ENCODE data around the gene BEST1.
A peak's percentile ranks its signal among the peaks of the same experiment; 100 is the strongest.

Gene BEST1

GRCh38 chr11:61962213-61963015 lies 12.3 kb downstream of the BEST1 start:
- peaks cover 7% of the 10 kb centered on the region for H3K79me1 ChIP-seq (ENCODE audit: low read length)
- no peak overlapping the region for H3K4me3 ChIP-seq (ENCODE audit: low read depth, low read length)
- H3K23ac ChIP-seq (ENCODE audit: low read length) = no peak overlapping the region
- no peak overlapping the region for H2AFZ ChIP-seq (ENCODE audit: insufficient read depth, low read length, poor library complexity)
- H3K14ac ChIP-seq (ENCODE audit: low read length) = no peak overlapping the region
- no CpG with 5 or more reads among the region's 12 CpGs for WGBS (ENCODE audit: extremely low coverage, insufficient coverage, insufficient read length)
- H3K4me1 ChIP-seq (ENCODE audit: control insufficient read depth in 1 of 2, insufficient read depth in 2 of 2, low read length in 2 of 2) = no peaks in the 10 kb centered on the region
- H4K8ac ChIP-seq (ENCODE audit: low read depth, low read length) = no peak overlapping the region
- H2BK120ac ChIP-seq (ENCODE audit: insufficient read depth, low read length, poor library complexity) = no peak overlapping the region
- H2BK12ac ChIP-seq (ENCODE audit: low read length) = no peak overlapping the region
- H4K91ac ChIP-seq (ENCODE audit: low read depth, low read length) = no peak overlapping the region
- H2AK5ac ChIP-seq (ENCODE audit: low read length) = no peak overlapping the region
- DNase-seq = peak; percentile 33 to 47
- H3K18ac ChIP-seq (ENCODE audit: low read length) = no peak overlapping the region
- no peak overlapping the region for H2BK5ac ChIP-seq (ENCODE audit: low read depth, low read length, poor library complexity)
- H4K12ac ChIP-seq (ENCODE audit: low read depth, low read length) = no peak overlapping the region
- H3K4ac ChIP-seq (ENCODE audit: low read depth, low read length) = no peak overlapping the region
- peaks cover 16 to 24% of the 10 kb centered on the region in 2 experiments for H3K36me3 ChIP-seq (ENCODE audit: control insufficient read depth in 1 of 2, insufficient read depth in 2 of 2, low read length in 2 of 2)
- H3K27me3 ChIP-seq (ENCODE audit: insufficient read depth, low read length) = no peaks in the 10 kb centered on the region
- peaks cover 8% of the 10 kb centered on the region for H3K79me2 ChIP-seq (ENCODE audit: control insufficient read depth, insufficient read depth, low read length, poor library complexity)
- no peak overlapping the region for H3K9ac ChIP-seq (ENCODE audit: low read length)
- H3K4me2 ChIP-seq (ENCODE audit: low read length) = no peak overlapping the region
- H3K27ac ChIP-seq (ENCODE audit: low read depth, low read length) = no peak overlapping the region
- peaks cover 5% of the 10 kb centered on the region for H3K9me3 ChIP-seq (ENCODE audit: insufficient read depth, low read depth, low read length)

GRCh38 chr11:61963016-61963281 lies 12.8 kb downstream of the BEST1 start:
- Histone ChIP-seq H3K79me2 (ENCODE audit: control insufficient read depth, insufficient read depth, low read length, poor library complexity) (peaks cover 12% of the 10 kb centered on the region), H3K23ac (ENCODE audit: low read length) (no peak overlapping the region), H2AK5ac (ENCODE audit: low read length) (no peak overlapping the region), H4K12ac (ENCODE audit: low read depth, low read length) (no peak overlapping the region), H3K14ac (ENCODE audit: low read length) (no peak overlapping the region), H3K79me1 (ENCODE audit: low read length) (peaks cover 11% of the 10 kb centered on the region), H3K18ac (ENCODE audit: low read length) (no peak overlapping the region), H2BK5ac (ENCODE audit: low read depth, low read length, poor library complexity) (no peak overlapping the region), H3K27ac (ENCODE audit: low read depth, low read length) (no peak overlapping the region), H3K4me3 (ENCODE audit: low read depth, low read length) (no peak overlapping the region), H4K8ac (ENCODE audit: low read depth, low read length) (no peak overlapping the region), H2AFZ (ENCODE audit: insufficient read depth, low read length, poor library complexity) (no peak overlapping the region), H3K4me1 (ENCODE audit: control insufficient read depth in 1 of 2, insufficient read depth in 2 of 2, low read length in 2 of 2) (peaks cover 1% of the 10 kb centered on the region in 2 experiments), H4K91ac (ENCODE audit: low read depth, low read length) (no peak overlapping the region), H3K9ac (ENCODE audit: low read length) (no peak overlapping the region), H3K36me3 (ENCODE audit: control insufficient read depth in 1 of 2, insufficient read depth in 2 of 2, low read length in 2 of 2) (peaks cover 16 to 24% of the 10 kb centered on the region in 2 experiments), H2BK12ac (ENCODE audit: low read length) (no peak overlapping the region), H3K9me3 (ENCODE audit: insufficient read depth, low read depth, low read length) (peaks cover 5% of the 10 kb centered on the region), H3K27me3 (ENCODE audit: insufficient read depth, low read length) (no peaks in the 10 kb centered on the region), H3K4me2 (ENCODE audit: low read length) (no peak overlapping the region), H3K4ac (ENCODE audit: low read depth, low read length) (no peak overlapping the region), H2BK120ac (ENCODE audit: insufficient read depth, low read length, poor library complexity) (no peak overlapping the region)
- peak; percentile 82 to 86 for DNase-seq
- WGBS (ENCODE audit: extremely low coverage, insufficient coverage, insufficient read length) = no CpG with 5 or more reads among the region's 3 CpGs

- Histone ChIP-seq H3K79me1 (ENCODE audit: low read length) (peaks cover 16% of the 10 kb centered on the region), H2AFZ (ENCODE audit: insufficient read depth, low read length, poor library complexity) (no peak overlapping the region), H3K4me2 (ENCODE audit: low read length) (no peak overlapping the region), H3K4me1 (ENCODE audit: control insufficient read depth in 1 of 2, insufficient read depth in 2 of 2, low read length in 2 of 2) (peaks cover 7% of the 10 kb centered on the region in 2 experiments), H3K4me3 (ENCODE audit: low read depth, low read length) (no peak overlapping the region), H3K9ac (ENCODE audit: low read length) (no peak overlapping the region), H4K91ac (ENCODE audit: low read depth, low read length) (no peak overlapping the region), H2BK5ac (ENCODE audit: low read depth, low read length, poor library complexity) (no peak overlapping the region), H3K36me3 (ENCODE audit: control insufficient read depth in 1 of 2, insufficient read depth in 2 of 2, low read length in 2 of 2) (peaks cover 16 to 24% of the 10 kb centered on the region in 2 experiments), H3K27ac (ENCODE audit: low read depth, low read length) (no peak overlapping the region), H3K27me3 (ENCODE audit: insufficient read depth, low read length) (no peaks in the 10 kb centered on the region), H3K4ac (ENCODE audit: low read depth, low read length) (no peak overlapping the region), H2BK12ac (ENCODE audit: low read length) (no peak overlapping the region), H3K23ac (ENCODE audit: low read length) (no peak overlapping the region), H3K9me3 (ENCODE audit: insufficient read depth, low read depth, low read length) (peaks cover 2% of the 10 kb centered on the region), H3K14ac (ENCODE audit: low read length) (no peak overlapping the region), H2AK5ac (ENCODE audit: low read length) (no peak overlapping the region), H3K18ac (ENCODE audit: low read length) (no peak overlapping the region), H2BK120ac (ENCODE audit: insufficient read depth, low read length, poor library complexity) (no peak overlapping the region), H3K79me2 (ENCODE audit: control insufficient read depth, insufficient read depth, low read length, poor library complexity) (peaks cover 16% of the 10 kb centered on the region), H4K12ac (ENCODE audit: low read depth, low read length) (no peak overlapping the region), H4K8ac (ENCODE audit: low read depth, low read length) (no peak overlapping the region)
- DNase-seq = peak; percentile 70 to 82
- WGBS (ENCODE audit: extremely low coverage, insufficient coverage, insufficient read length) = no CpG with 5 or more reads among the region's 10 CpGs
Observed at GRCh38 chr11:61963282-61964057, 13.3 kb downstream of the BEST1 start.

- H3K23ac ChIP-seq (ENCODE audit: low read length) = no peak overlapping the region
- no peak overlapping the region for H3K27ac ChIP-seq (ENCODE audit: low read depth, low read length)
- no peak overlapping the region for H2BK120ac ChIP-seq (ENCODE audit: insufficient read depth, low read length, poor library complexity)
- H3K79me1 ChIP-seq (ENCODE audit: low read length) = peaks cover 17% of the 10 kb centered on the region
- no peaks in the 10 kb centered on the region for H3K27me3 ChIP-seq (ENCODE audit: insufficient read depth, low read length)
- no CpG with 5 or more reads among the region's 4 CpGs for WGBS (ENCODE audit: extremely low coverage, insufficient coverage, insufficient read length)
- H3K36me3 ChIP-seq (ENCODE audit: control insufficient read depth in 1 of 2, insufficient read depth in 2 of 2, low read length in 2 of 2) = peaks cover 16 to 24% of the 10 kb centered on the region in 2 experiments
- H3K9me3 ChIP-seq (ENCODE audit: insufficient read depth, low read depth, low read length) = peaks cover 2% of the 10 kb centered on the region
- no peak overlapping the region for H4K8ac ChIP-seq (ENCODE audit: low read depth, low read length)
- no peak overlapping the region for H3K4me2 ChIP-seq (ENCODE audit: low read length)
- no peak overlapping the region for H3K14ac ChIP-seq (ENCODE audit: low read length)
- peaks cover 17% of the 10 kb centered on the region for H3K79me2 ChIP-seq (ENCODE audit: control insufficient read depth, insufficient read depth, low read length, poor library complexity)
- H3K18ac ChIP-seq (ENCODE audit: low read length) = no peak overlapping the region
- no peak overlapping the region for H3K4me3 ChIP-seq (ENCODE audit: low read depth, low read length)
- H2AK5ac ChIP-seq (ENCODE audit: low read length) = no peak overlapping the region
- no peak overlapping the region for H3K4ac ChIP-seq (ENCODE audit: low read depth, low read length)
- DNase-seq = peak in 1 of 2 donors; percentile 91
- H2BK5ac ChIP-seq (ENCODE audit: low read depth, low read length, poor library complexity) = no peak overlapping the region
- no peak overlapping the region for H3K9ac ChIP-seq (ENCODE audit: low read length)
- H2AFZ ChIP-seq (ENCODE audit: insufficient read depth, low read length, poor library complexity) = no peak overlapping the region
- no peak overlapping the region for H2BK12ac ChIP-seq (ENCODE audit: low read length)
- no peak overlapping the region for H4K91ac ChIP-seq (ENCODE audit: low read depth, low read length)
- peaks cover 8 to 12% of the 10 kb centered on the region in 2 experiments for H3K4me1 ChIP-seq (ENCODE audit: control insufficient read depth in 1 of 2, insufficient read depth in 2 of 2, low read length in 2 of 2)
- H4K12ac ChIP-seq (ENCODE audit: low read depth, low read length) = no peak overlapping the region
Observed at GRCh38 chr11:61964058-61964665, 14.0 kb downstream of the BEST1 start.
